ENCODE data around the gene SLC5A9.
"Not testable (repeated sequence)": the region's sequence is repeated elsewhere in the genome, so short reads cannot be mapped to it uniquely, and the experiment has no call there.

The SLC5A9 gene

GRCh38 chr1:48292706-48293105 is 70.2 kb downstream of the SLC5A9 start:
- no peak for TF ChIP-seq CTCF (IDR thresholded peaks at IDR 0.05; ENCODE audit: control insufficient read depth, extremely low read depth, insufficient read depth)

GRCh38 chr1:48294094-48294493 is 71.6 kb downstream of the SLC5A9 start:
- DNase-seq (ENCODE audit: low read depth); H3K4me3 ChIP-seq (ENCODE audit: low read depth, low read length): not testable (repeated sequence)

More at GRCh38 chr1:48292706-48293105, 70.2 kb downstream of the SLC5A9 start:
- no peak for DNase-seq (ENCODE audit: low read depth)
- no peak overlapping the region for H3K4me3 ChIP-seq (ENCODE audit: low read depth, low read length)

- no peak for TF ChIP-seq CTCF (IDR thresholded peaks at IDR 0.05; ENCODE audit: control insufficient read depth, extremely low read depth, insufficient read depth)
- DNase-seq (ENCODE audit: low read depth) = no peak
- no peak overlapping the region for H3K4me3 ChIP-seq (ENCODE audit: low read depth, low read length)
Observed at GRCh38 chr1:48294656-48295055, 72.1 kb downstream of the SLC5A9 start.
